ENCODE data around the gene NMT1.

DNA sequence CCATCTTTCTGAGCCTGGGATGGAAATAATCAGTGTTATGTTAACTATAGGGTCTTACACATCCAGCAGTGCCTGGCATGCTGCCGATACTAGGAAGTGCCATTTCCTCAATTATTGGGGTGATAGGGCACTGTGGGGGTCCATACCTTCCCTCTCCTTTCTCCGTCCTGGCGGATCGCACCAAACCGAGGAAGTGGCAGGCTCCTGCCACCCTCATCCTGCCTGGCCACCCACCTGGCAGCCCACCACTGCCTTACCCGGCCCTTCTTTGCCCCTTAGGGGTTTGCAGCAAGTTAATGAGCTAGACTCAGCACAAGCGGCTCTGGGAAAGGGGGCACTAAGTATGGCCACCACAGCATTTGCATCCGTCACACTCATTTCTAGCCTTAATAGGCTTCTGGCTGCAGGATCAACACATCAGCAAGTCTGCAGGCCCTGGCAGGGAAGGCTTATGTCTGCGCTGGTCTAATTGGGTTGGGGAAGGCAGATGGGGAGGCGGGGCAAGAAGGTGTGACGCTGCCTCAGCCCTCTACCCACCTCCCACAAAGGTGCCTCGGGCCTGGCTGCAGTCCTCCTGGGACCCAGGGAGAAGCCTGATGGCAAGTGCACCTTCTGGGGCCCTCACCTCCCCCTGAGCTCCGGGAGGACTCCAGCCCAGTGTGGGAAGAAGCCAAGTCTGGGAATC lies 38.3 kb upstream of the NMT1 start:
- TF ChIP-seq CTCF (IDR thresholded peaks at IDR 0.05) (no peak), POLR2A (IDR thresholded peaks at IDR 0.05) (no peak), EP300 (IDR thresholded peaks at IDR 0.05) (no peak)

All from upper lobe of left lung (tissue), 4 donors.